SK-N-SH (cell line): Measurements from ENCODE around the gene UBE2U. TPM values are rescaled to one million over a fixed set of nuclear protein-coding genes. Genes with fewer than 3 reads are reported as not detected.
A peak's percentile ranks its signal among the peaks of the same experiment; 100 is the strongest.

ENCODE experiments used
- CTCF ChIA-PET: fragments of 300-600, 350-600 bp; formaldehyde crosslinking; extraction: SDS; loops from one replicate; lab custom pipeline; 2021; lab: Yijun Ruan, JAX
- POLR2A ChIA-PET: fragments of 350-600 bp; sonication (Branson Sonifier 250); formaldehyde crosslinking; extraction: SDS; loops from one replicate; lab custom pipeline; 2020; ENCODE audit warnings: antibody characterized with exemption, inconsistent platforms; lab: Yijun Ruan, JAX
- DNase-seq: peaks from one replicate; pipeline ENCODE4 v3.0.0; 2012
- H2AFZ ChIP-seq: fragments of 200-600 bp; sonication (generic); 2 replicates; pipeline ENCODE4 v1.8.1; 2016; ENCODE audit warnings: antibody characterized with exemption, mild to moderate bottlenecking, low read depth
- H3F3A ChIP-seq: fragments of 200-600 bp; sonication (generic); replicated peaks from 2 replicates; pipeline ENCODE3; 2016; ENCODE audit warnings: antibody characterized with exemption, mild to moderate bottlenecking; ENCODE audit not compliant: insufficient read depth
- H3K27ac ChIP-seq, 2 experiments: fragments of 200-500 bp in 1 of 2; fragments of 200-600 bp in 1 of 2; sonication (Bioruptor generic) in 1 of 2; sonication (generic), shearing (Covaris generic) in 1 of 2; 2 replicates each; pipeline versions ENCODE4 v1.5.1 to v1.6.1; 2014 to 2016; ENCODE audit warnings: low read depth in 2 of 2, inconsistent platforms in 1 of 2, low read length in 1 of 2, mild to moderate bottlenecking in 1 of 2, mixed read lengths in 1 of 2
- H3K27me3 ChIP-seq: fragments of 200-600 bp; sonication (generic), shearing (Covaris generic); 2 replicates; pipeline ENCODE4 v1.6.1; 2016; ENCODE audit warnings: mixed run types; ENCODE audit not compliant: insufficient read depth
- H3K36me3 ChIP-seq, 2 experiments: fragments of 200-500 bp in 1 of 2; fragments of 200-600 bp in 1 of 2; sonication (Bioruptor generic) in 1 of 2; sonication (generic) in 1 of 2; replicated peaks in 1 of 2; 2 replicates each; pipeline versions ENCODE3 to v1.5.1; 2014 to 2016; ENCODE audit warnings: low read length in 1 of 2, mild to moderate bottlenecking in 1 of 2; ENCODE audit not compliant: insufficient read depth in 2 of 2, control insufficient read depth in 1 of 2
- H3K4me1 ChIP-seq, 2 experiments: fragments of 200-500 bp in 1 of 2; fragments of 200-600 bp in 1 of 2; sonication (Bioruptor generic) in 1 of 2; sonication (generic), shearing (Covaris generic) in 1 of 2; 2 replicates each; pipeline versions ENCODE4 v1.5.1 to v1.6.1; 2014 to 2016; ENCODE audit warnings: low read depth in 1 of 2, low read length in 1 of 2, mixed run types in 1 of 2; ENCODE audit not compliant: insufficient read depth in 2 of 2, control insufficient read depth in 1 of 2
- H3K4me2 ChIP-seq: fragments of 200-600 bp; sonication (generic), shearing (Covaris generic); 2 replicates; pipeline ENCODE4 v1.6.1; 2017; ENCODE audit warnings: mixed run types
- H3K4me3 ChIP-seq, 2 experiments: fragments of 200-500 bp in 1 of 2; fragments of 200-600 bp in 1 of 2; sonication (Bioruptor generic) in 1 of 2; sonication (generic), shearing (Covaris generic) in 1 of 2; 2 replicates each; pipeline versions ENCODE4 v1.5.1 to v1.8.1; 2014 to 2016; ENCODE audit warnings: low read depth in 2 of 2, inconsistent platforms in 1 of 2, low read length in 1 of 2, mild to moderate bottlenecking in 1 of 2, mixed read lengths in 1 of 2, moderate library complexity in 1 of 2
- H3K79me2 ChIP-seq: fragments of 200-600 bp; sonication (generic); 2 replicates; pipeline ENCODE4 v1.8.1; 2017; ENCODE audit warnings: mild to moderate bottlenecking; ENCODE audit not compliant: insufficient read depth
- H3K9ac ChIP-seq: fragments of 200-600 bp; sonication (generic); 2 replicates; pipeline ENCODE4 v1.6.1; 2017; ENCODE audit warnings: mixed run types
- H3K9me2 ChIP-seq: fragments of 200-600 bp; sonication (generic); 2 replicates; pipeline ENCODE4 v1.6.1; 2017; ENCODE audit warnings: mixed run types
- H3K9me3 ChIP-seq: fragments of 200-600 bp; sonication (generic); 2 replicates; pipeline ENCODE4 v1.6.1; 2017; ENCODE audit warnings: mixed run types, mild to moderate bottlenecking, moderate library complexity
- H4K20me1 ChIP-seq: fragments of 200-600 bp; sonication (generic); 2 replicates; pipeline ENCODE4 v1.6.1; 2017; ENCODE audit warnings: mild to moderate bottlenecking, mixed run types; ENCODE audit not compliant: insufficient read depth
- EZH2phosphoT487 ChIP-seq: fragments of 200-600 bp; sonication (generic); IDR thresholded peaks from 2 replicates; pipeline ENCODE4 v1.6.1; 2017; ENCODE audit warnings: low read depth, mixed run types, mild to moderate bottlenecking, antibody characterized with exemption, moderate library complexity, borderline replicate concordance
- NRF1 ChIP-seq: IDR thresholded peaks from 2 replicates; pipeline ENCODE4 v1.6.1; 2012; ENCODE audit warnings: low read depth, mild to moderate bottlenecking, low read length
- RFX5 ChIP-seq: IDR thresholded peaks from 2 replicates; pipeline ENCODE4 v1.6.1; 2012; ENCODE audit warnings: mild to moderate bottlenecking, improper control_type of control experiment, low read length
- RXRA ChIP-seq: IDR thresholded peaks from 2 replicates; pipeline ENCODE4 v1.4.0; 2012; ENCODE audit warnings: low read depth, mild to moderate bottlenecking, borderline replicate concordance
- WGBS: methylation state at CpG from one replicate; pipeline ENCODE4 v1.1.6; 2017; ENCODE audit warnings: low lambda C conversion rate; 5-methylcytosine and 5-hydroxymethylcytosine counted together
- polyA plus RNA-seq, 3 experiments: library from polyadenylated mRNA; depleted of rRNA; stranded (reverse); fragments of >200 nt; gene quantifications; 2 replicates each; pipeline ENCODE4 v1.2.3, GENCODE V29; 2012
- TF ChIP-seq, protein P1 (sequence below): fragments of 200-600 bp; sonication (generic); IDR thresholded peaks from 2 replicates; pipeline ENCODE4 v1.6.1; 2017; ENCODE audit warnings: antibody characterized with exemption, mild to moderate bottlenecking, moderate library complexity
- TF ChIP-seq, protein P2 (sequence below): IDR thresholded peaks from 2 replicates; pipeline ENCODE4 v1.6.1; 2012; ENCODE audit warnings: mild to moderate bottlenecking, low read depth, low read length, moderate library complexity
- TF ChIP-seq, protein P3 (sequence below): IDR thresholded peaks from 2 replicates; pipeline ENCODE4 v1.4.0; 2012; ENCODE audit warnings: low read depth, borderline replicate concordance

The UBE2U gene
- polyA plus RNA-seq, 1 of the 3 experiments (the other 2 are of a cell fraction): not detected

DNA sequence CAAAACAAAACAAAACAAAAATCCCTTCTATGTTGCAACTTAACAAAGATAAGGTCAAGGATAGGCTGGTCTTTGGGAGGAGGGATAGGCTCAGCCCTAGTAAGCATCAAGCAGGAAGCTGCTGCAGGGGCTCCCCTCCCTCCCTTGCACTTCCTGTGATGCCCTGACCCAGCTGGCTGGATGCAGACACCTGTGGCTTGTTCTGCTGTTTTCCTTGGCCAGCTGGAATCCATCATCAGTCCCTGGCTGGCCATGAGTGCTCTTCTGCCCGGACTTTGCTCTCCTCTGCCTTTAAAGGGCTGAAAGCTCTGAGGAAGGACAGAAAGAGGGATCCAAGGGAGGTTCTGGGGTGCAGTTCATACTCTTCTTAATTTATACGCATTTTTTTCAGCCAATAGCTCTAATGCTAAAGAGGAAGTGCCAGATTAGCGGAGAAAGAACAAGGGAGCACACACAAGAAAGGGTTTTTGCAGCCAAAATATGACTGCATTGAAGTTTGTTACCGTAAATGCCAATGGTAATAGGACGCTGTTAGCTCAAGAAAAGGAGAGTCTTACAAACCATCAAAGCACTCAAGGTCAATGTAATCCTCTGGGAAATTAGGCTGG lies 19.9 kb upstream of the UBE2U start (continued):
- TF ChIP-seq, protein P1, sequence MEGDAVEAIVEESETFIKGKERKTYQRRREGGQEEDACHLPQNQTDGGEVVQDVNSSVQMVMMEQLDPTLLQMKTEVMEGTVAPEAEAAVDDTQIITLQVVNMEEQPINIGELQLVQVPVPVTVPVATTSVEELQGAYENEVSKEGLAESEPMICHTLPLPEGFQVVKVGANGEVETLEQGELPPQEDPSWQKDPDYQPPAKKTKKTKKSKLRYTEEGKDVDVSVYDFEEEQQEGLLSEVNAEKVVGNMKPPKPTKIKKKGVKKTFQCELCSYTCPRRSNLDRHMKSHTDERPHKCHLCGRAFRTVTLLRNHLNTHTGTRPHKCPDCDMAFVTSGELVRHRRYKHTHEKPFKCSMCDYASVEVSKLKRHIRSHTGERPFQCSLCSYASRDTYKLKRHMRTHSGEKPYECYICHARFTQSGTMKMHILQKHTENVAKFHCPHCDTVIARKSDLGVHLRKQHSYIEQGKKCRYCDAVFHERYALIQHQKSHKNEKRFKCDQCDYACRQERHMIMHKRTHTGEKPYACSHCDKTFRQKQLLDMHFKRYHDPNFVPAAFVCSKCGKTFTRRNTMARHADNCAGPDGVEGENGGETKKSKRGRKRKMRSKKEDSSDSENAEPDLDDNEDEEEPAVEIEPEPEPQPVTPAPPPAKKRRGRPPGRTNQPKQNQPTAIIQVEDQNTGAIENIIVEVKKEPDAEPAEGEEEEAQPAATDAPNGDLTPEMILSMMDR: no peak
- TF ChIP-seq RFX5 (no peak), EZH2phosphoT487 (no peak), NRF1 (no peak)
- TF ChIP-seq, protein P2, sequence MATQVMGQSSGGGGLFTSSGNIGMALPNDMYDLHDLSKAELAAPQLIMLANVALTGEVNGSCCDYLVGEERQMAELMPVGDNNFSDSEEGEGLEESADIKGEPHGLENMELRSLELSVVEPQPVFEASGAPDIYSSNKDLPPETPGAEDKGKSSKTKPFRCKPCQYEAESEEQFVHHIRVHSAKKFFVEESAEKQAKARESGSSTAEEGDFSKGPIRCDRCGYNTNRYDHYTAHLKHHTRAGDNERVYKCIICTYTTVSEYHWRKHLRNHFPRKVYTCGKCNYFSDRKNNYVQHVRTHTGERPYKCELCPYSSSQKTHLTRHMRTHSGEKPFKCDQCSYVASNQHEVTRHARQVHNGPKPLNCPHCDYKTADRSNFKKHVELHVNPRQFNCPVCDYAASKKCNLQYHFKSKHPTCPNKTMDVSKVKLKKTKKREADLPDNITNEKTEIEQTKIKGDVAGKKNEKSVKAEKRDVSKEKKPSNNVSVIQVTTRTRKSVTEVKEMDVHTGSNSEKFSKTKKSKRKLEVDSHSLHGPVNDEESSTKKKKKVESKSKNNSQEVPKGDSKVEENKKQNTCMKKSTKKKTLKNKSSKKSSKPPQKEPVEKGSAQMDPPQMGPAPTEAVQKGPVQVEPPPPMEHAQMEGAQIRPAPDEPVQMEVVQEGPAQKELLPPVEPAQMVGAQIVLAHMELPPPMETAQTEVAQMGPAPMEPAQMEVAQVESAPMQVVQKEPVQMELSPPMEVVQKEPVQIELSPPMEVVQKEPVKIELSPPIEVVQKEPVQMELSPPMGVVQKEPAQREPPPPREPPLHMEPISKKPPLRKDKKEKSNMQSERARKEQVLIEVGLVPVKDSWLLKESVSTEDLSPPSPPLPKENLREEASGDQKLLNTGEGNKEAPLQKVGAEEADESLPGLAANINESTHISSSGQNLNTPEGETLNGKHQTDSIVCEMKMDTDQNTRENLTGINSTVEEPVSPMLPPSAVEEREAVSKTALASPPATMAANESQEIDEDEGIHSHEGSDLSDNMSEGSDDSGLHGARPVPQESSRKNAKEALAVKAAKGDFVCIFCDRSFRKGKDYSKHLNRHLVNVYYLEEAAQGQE: no peak

DNA sequence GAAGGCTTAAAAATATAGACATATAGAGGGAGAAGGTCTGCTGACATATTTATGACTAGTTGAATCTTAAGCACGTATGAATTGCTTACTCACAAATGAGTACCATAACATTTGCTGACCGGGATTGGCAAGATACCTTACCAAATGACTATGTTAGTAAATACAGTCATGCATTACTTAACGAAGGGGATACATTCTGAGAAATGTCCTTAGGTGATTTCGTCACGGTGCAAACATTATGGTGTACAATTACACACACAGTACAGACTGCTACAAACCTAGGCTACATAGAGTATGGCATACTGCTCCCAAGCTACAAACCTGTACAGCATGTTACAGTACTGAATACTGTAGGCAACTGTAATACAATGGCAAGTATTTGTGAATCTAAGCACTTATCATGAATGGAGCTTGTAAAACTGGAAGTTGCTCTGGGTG lies 19.4 kb upstream of the UBE2U start:
- POLR2A ChIA-PET: interaction anchor here (0.6 to 1.9 kb wide), 2 partner anchors 11 to 1359 kb away, joined by 6 to 11 read pairs; no protein-coding TSS in a partner anchor

More for the DNA sequence above, 19.4 kb upstream of the UBE2U start:
- H3K27ac ChIP-seq: peak overlapping the region in 1 of 2 experiments; percentile 91; a peak in 2 of 4 replicates
- peaks cover 4% of the 10 kb centered on the region; the same call in 1 of the 2 replicates for H3K9me2 ChIP-seq
- H3K9ac ChIP-seq: no peak overlapping the region
- CTCF ChIA-PET: interaction anchor here (0.8 to 2.0 kb wide), 8 partner anchors 10 to 543 kb away, joined by 3 to 8 read pairs (median 4); no protein-coding TSS in a partner anchor
- DNase-seq: no peak
- no peaks in the 10 kb centered on the region for H3K79me2 ChIP-seq
- H3K4me1 ChIP-seq: peaks cover 0 to 11% of the 10 kb centered on the region in 2 experiments; a peak in 3 of 4 replicates
- TF ChIP-seq RXRA (no peak), RFX5 (no peak)
- TF ChIP-seq, protein P3, sequence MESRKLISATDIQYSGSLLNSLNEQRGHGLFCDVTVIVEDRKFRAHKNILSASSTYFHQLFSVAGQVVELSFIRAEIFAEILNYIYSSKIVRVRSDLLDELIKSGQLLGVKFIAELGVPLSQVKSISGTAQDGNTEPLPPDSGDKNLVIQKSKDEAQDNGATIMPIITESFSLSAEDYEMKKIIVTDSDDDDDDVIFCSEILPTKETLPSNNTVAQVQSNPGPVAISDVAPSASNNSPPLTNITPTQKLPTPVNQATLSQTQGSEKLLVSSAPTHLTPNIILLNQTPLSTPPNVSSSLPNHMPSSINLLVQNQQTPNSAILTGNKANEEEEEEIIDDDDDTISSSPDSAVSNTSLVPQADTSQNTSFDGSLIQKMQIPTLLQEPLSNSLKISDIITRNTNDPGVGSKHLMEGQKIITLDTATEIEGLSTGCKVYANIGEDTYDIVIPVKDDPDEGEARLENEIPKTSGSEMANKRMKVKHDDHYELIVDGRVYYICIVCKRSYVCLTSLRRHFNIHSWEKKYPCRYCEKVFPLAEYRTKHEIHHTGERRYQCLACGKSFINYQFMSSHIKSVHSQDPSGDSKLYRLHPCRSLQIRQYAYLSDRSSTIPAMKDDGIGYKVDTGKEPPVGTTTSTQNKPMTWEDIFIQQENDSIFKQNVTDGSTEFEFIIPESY: no peak
- H3K9me3 ChIP-seq: no peaks in the 10 kb centered on the region
- no peaks in the 10 kb centered on the region for H3K27me3 ChIP-seq
- no peaks in the 10 kb centered on the region for H3F3A ChIP-seq
- H3K4me2 ChIP-seq: no peak overlapping the region
- peaks cover 4 to 8% of the 10 kb centered on the region in 2 experiments for H3K36me3 ChIP-seq
- no peak overlapping the region for H2AFZ ChIP-seq
- H4K20me1 ChIP-seq: no peaks in the 10 kb centered on the region
- H3K4me3 ChIP-seq: no peak overlapping the region
- 85% methylated on average over 5 of the region's 5 CpGs for WGBS
